ENCODE measurements around the gene DLGAP4. TPM values are rescaled to one million over a fixed set of nuclear protein-coding genes. Genes with fewer than 3 reads are reported as not detected.

DLGAP4 gene
- total and polyA plus RNA-seq, 2 donors: 7.7 to 28.2 TPM

DNA sequence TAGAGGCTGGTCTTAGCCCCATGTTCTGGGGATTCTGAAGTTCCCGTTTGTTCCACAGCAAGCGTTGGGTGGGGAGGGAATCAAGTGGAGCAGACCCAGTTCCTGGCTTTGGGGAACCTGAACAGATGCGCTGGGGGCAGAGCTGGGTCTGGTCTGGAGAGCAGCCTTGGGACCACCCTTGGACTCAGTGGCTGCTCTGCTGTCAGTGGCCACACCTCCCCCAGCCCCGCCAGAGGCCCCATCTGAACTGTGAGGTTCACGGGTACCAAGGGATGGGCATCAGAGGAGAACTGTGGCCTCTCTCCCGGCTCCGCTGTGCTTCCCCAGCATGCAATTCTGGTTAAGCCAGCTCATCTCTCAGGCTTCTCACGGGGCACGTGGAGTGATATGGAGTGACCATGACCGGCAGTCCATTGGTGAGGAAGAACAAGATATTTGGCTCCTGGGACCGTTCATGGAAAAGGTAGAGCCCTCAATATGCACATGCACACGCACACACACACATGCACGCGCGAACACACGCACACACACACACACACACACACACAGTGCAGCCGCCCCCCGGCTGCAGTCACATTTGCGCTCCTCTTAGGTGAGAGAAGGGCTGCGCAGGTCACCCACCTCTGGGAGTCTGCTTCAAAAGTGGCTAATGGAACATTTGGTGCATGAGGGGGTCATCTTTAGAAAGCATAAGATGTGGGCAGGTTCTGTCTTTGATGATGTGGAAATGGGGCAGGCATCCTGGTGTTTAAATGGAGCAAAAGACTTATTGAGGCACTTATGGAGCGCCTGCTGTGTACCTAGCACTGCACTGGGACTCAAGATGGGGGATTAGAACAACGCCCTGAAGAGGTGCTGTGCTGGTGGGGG lies 6.0 kb downstream of the DLGAP4 start:
- WGBS: 85% methylated on average over 22 of the region's 22 CpGs

DNA sequence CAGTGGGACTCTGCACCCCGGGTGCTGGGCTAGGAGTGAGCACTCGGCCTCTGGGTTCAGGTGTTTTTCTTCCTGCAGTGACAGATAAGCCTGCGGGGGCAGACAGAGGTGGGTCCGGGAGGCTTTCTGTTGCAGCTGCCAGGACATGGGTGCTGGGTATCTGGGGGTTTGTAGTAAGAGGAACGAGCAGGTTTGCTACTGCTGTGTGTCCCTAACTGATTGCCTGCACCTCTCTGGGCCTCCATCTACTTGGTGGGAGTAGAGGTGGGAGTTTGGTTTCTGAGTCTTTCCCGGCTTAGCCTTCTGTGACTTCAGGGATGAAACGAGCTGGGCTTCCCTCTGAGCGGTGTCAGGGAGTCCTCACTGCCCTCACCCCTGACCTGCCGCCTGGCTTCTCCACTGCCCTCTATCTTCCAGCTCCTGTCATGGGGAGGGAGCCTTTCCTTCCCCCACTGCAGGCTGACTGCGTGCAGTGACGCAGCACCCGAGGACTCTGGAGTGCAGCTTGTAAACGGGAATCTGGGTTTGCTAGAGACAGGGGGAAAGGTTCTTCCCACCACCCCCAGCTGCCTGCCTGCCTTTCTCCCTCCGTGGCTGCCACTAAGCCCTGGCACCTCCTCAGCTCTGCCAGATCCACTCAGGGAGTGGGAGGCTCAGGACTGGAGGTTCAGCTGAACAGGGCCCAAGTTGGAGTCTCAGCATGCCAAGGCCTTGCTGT lies 6.7 kb downstream of the DLGAP4 start:
- peaks cover 14 to 55% of the 10 kb centered on the region in 2 donors for H3K27me3 ChIP-seq (ENCODE audit: control insufficient read depth in 2 of 2, insufficient read depth in 1 of 2, low read length in 1 of 2)
- no peak overlapping the region for H3K4me3 ChIP-seq (ENCODE audit: low read length in 2 of 2)
- WGBS: 56% methylated on average over 14 of the region's 14 CpGs
- DNase-seq (ENCODE audit: low read depth in 6 of 9, low spot score in 9 of 9): no peak
- no peaks in the 10 kb centered on the region for H3K4me1 ChIP-seq (ENCODE audit: control insufficient read depth in 2 of 2, insufficient read depth in 2 of 2, low read length in 2 of 2)
- no peak overlapping the region for H3K27ac ChIP-seq (ENCODE audit: low read depth in 1 of 2, low read length in 1 of 2)
- no peaks in the 10 kb centered on the region for H3K9me3 ChIP-seq (ENCODE audit: control insufficient read depth in 2 of 2, insufficient read depth in 1 of 2, low read length in 1 of 2)
- H3K36me3 ChIP-seq (ENCODE audit: control insufficient read depth in 2 of 2, insufficient read depth in 2 of 2, low read length in 1 of 2): no peaks in the 10 kb centered on the region

More for the DNA sequence above, 6.0 kb downstream of the DLGAP4 start:
- DNase-seq (ENCODE audit: low read depth in 6 of 9, low spot score in 9 of 9): no peak
- Histone ChIP-seq H3K36me3 (ENCODE audit: control insufficient read depth in 2 of 2, insufficient read depth in 2 of 2, low read length in 1 of 2) (no peaks in the 10 kb centered on the region), H3K27me3 (ENCODE audit: control insufficient read depth in 2 of 2, insufficient read depth in 1 of 2, low read length in 1 of 2) (peaks cover 20 to 63% of the 10 kb centered on the region in 2 donors), H3K4me1 (ENCODE audit: control insufficient read depth in 2 of 2, insufficient read depth in 2 of 2, low read length in 2 of 2) (no peaks in the 10 kb centered on the region), H3K9me3 (ENCODE audit: control insufficient read depth in 2 of 2, insufficient read depth in 1 of 2, low read length in 1 of 2) (no peaks in the 10 kb centered on the region), H3K4me3 (ENCODE audit: low read length in 2 of 2) (no peak overlapping the region), H3K27ac (ENCODE audit: low read depth in 1 of 2, low read length in 1 of 2) (no peak overlapping the region)

GRCh38 chr20:36313476-36313875 lies 7.3 kb downstream of the DLGAP4 start:
- Histone ChIP-seq H3K36me3 (ENCODE audit: control insufficient read depth in 2 of 2, insufficient read depth in 2 of 2, low read length in 1 of 2) (no peaks in the 10 kb centered on the region), H3K4me1 (ENCODE audit: control insufficient read depth in 2 of 2, insufficient read depth in 2 of 2, low read length in 2 of 2) (no peaks in the 10 kb centered on the region), H3K27ac (ENCODE audit: low read depth in 1 of 2, low read length in 1 of 2) (no peak overlapping the region), H3K9me3 (ENCODE audit: control insufficient read depth in 2 of 2, insufficient read depth in 1 of 2, low read length in 1 of 2) (no peaks in the 10 kb centered on the region), H3K4me3 (ENCODE audit: low read length in 2 of 2) (no peak overlapping the region), H3K27me3 (ENCODE audit: control insufficient read depth in 2 of 2, insufficient read depth in 1 of 2, low read length in 1 of 2) (peaks cover 9 to 49% of the 10 kb centered on the region in 2 donors)
- DNase-seq (ENCODE audit: low read depth in 6 of 9, low spot score in 9 of 9): no peak
- 90% methylated on average over 3 of the region's 3 CpGs for WGBS

GRCh38 chr20:36313926-36314325 lies 7.8 kb downstream of the DLGAP4 start:
- H3K4me3 ChIP-seq (ENCODE audit: low read length in 2 of 2): no peak overlapping the region
- H3K27ac ChIP-seq (ENCODE audit: low read depth in 1 of 2, low read length in 1 of 2): no peak overlapping the region
- H3K36me3 ChIP-seq (ENCODE audit: control insufficient read depth in 2 of 2, insufficient read depth in 2 of 2, low read length in 1 of 2): no peaks in the 10 kb centered on the region
- H3K4me1 ChIP-seq (ENCODE audit: control insufficient read depth in 2 of 2, insufficient read depth in 2 of 2, low read length in 2 of 2): no peaks in the 10 kb centered on the region
- WGBS: 84% methylated on average over 11 of the region's 11 CpGs
- H3K9me3 ChIP-seq (ENCODE audit: control insufficient read depth in 2 of 2, insufficient read depth in 1 of 2, low read length in 1 of 2): no peaks in the 10 kb centered on the region
- peaks cover 7 to 45% of the 10 kb centered on the region in 2 donors for H3K27me3 ChIP-seq (ENCODE audit: control insufficient read depth in 2 of 2, insufficient read depth in 1 of 2, low read length in 1 of 2)
- no peak for DNase-seq (ENCODE audit: low read depth in 6 of 9, low spot score in 9 of 9)

GRCh38 chr20:36314734-36315544 lies 8.8 kb downstream of the DLGAP4 start:
- Histone ChIP-seq H3K4me1 (ENCODE audit: control insufficient read depth in 2 of 2, insufficient read depth in 2 of 2, low read length in 2 of 2) (no peaks in the 10 kb centered on the region), H3K9me3 (ENCODE audit: control insufficient read depth in 2 of 2, insufficient read depth in 1 of 2, low read length in 1 of 2) (no peaks in the 10 kb centered on the region), H3K27ac (ENCODE audit: low read depth in 1 of 2, low read length in 1 of 2) (no peak overlapping the region), H3K27me3 (ENCODE audit: control insufficient read depth in 2 of 2, insufficient read depth in 1 of 2, low read length in 1 of 2) (peaks cover 0 to 37% of the 10 kb centered on the region in 2 donors), H3K4me3 (ENCODE audit: low read length in 2 of 2) (no peak overlapping the region), H3K36me3 (ENCODE audit: control insufficient read depth in 2 of 2, insufficient read depth in 2 of 2, low read length in 1 of 2) (no peaks in the 10 kb centered on the region)
- 63% methylated on average over 11 of the region's 12 CpGs for WGBS
- no peak for DNase-seq (ENCODE audit: low read depth in 6 of 9, low spot score in 9 of 9)

GRCh38 chr20:36315545-36316351 lies 9.6 kb downstream of the DLGAP4 start:
- H3K27ac ChIP-seq (ENCODE audit: low read depth in 1 of 2, low read length in 1 of 2): no peak overlapping the region
- no peak overlapping the region for H3K4me3 ChIP-seq (ENCODE audit: low read length in 2 of 2)
- no peak for DNase-seq (ENCODE audit: low read depth in 6 of 9, low spot score in 9 of 9)
- H3K4me1 ChIP-seq (ENCODE audit: control insufficient read depth in 2 of 2, insufficient read depth in 2 of 2, low read length in 2 of 2): no peaks in the 10 kb centered on the region
- no peaks in the 10 kb centered on the region for H3K36me3 ChIP-seq (ENCODE audit: control insufficient read depth in 2 of 2, insufficient read depth in 2 of 2, low read length in 1 of 2)
- no peaks in the 10 kb centered on the region for H3K9me3 ChIP-seq (ENCODE audit: control insufficient read depth in 2 of 2, insufficient read depth in 1 of 2, low read length in 1 of 2)
- H3K27me3 ChIP-seq (ENCODE audit: control insufficient read depth in 2 of 2, insufficient read depth in 1 of 2, low read length in 1 of 2): peaks cover 0 to 30% of the 10 kb centered on the region in 2 donors
- WGBS: 73% methylated on average over 11 of the region's 11 CpGs

DNA sequence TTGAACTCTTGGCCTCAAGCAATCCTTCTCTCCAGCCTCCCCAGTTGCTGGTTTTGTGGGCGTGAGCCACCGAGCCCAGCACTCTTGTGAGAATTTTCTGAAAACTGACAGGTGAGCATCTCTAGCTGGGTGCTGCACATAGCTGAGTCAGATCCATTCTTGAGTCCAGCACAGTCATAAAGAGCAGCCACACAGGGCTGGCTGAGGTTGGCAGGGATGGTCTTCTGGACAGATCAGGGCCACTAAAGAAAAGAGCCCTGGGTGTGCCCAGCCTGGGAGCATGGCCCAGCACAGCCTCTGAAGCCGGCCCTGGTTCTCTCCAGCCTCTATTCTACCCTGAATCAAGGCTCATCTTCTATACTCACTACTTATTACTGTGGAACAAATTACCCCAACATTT lies 11.5 kb downstream of the DLGAP4 start:
- no peak overlapping the region for H3K4me3 ChIP-seq (ENCODE audit: low read length in 2 of 2)
- WGBS: 90% methylated on average over 3 of the region's 3 CpGs

DNA sequence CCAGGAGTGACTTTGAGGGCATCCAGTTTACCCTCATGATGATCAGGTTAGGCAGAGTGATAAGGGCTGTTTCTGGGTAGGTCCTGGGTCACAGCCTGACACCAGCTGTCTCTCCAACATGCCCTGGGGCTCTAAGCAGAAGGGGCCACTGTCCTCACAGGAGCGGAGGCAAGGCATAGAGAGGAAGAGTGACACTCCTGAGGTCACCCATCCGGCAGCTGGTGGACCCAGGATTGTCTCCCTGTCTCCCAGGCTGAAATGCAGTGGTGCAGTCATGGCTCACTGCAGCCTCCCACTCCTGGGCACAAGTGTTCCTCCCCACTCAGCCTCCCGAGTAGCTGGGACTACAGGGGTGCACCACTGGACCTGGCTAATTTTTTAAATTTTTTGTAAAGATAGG lies 12.0 kb downstream of the DLGAP4 start:
- Histone ChIP-seq H3K9me3 (ENCODE audit: control insufficient read depth in 2 of 2, insufficient read depth in 1 of 2, low read length in 1 of 2) (no peaks in the 10 kb centered on the region), H3K27me3 (ENCODE audit: control insufficient read depth in 2 of 2, insufficient read depth in 1 of 2, low read length in 1 of 2) (peaks cover 0 to 9% of the 10 kb centered on the region in 2 donors), H3K27ac (ENCODE audit: low read depth in 1 of 2, low read length in 1 of 2) (no peak overlapping the region), H3K4me3 (ENCODE audit: low read length in 2 of 2) (no peak overlapping the region), H3K36me3 (ENCODE audit: control insufficient read depth in 2 of 2, insufficient read depth in 2 of 2, low read length in 1 of 2) (no peaks in the 10 kb centered on the region), H3K4me1 (ENCODE audit: control insufficient read depth in 2 of 2, insufficient read depth in 2 of 2, low read length in 2 of 2) (no peaks in the 10 kb centered on the region)
- DNase-seq (ENCODE audit: low read depth in 6 of 9, low spot score in 9 of 9): no peak
- 81% methylated on average over 3 of the region's 3 CpGs for WGBS

More for the DNA sequence above, 11.5 kb downstream of the DLGAP4 start:
- H3K27ac ChIP-seq (ENCODE audit: low read depth in 1 of 2, low read length in 1 of 2): no peak overlapping the region
- H3K36me3 ChIP-seq (ENCODE audit: control insufficient read depth in 2 of 2, insufficient read depth in 2 of 2, low read length in 1 of 2): no peaks in the 10 kb centered on the region
- DNase-seq (ENCODE audit: low read depth in 6 of 9, low spot score in 9 of 9): no peak
- peaks cover 0 to 14% of the 10 kb centered on the region in 2 donors for H3K27me3 ChIP-seq (ENCODE audit: control insufficient read depth in 2 of 2, insufficient read depth in 1 of 2, low read length in 1 of 2)
- H3K9me3 ChIP-seq (ENCODE audit: control insufficient read depth in 2 of 2, insufficient read depth in 1 of 2, low read length in 1 of 2): no peaks in the 10 kb centered on the region
- H3K4me1 ChIP-seq (ENCODE audit: control insufficient read depth in 2 of 2, insufficient read depth in 2 of 2, low read length in 2 of 2): no peaks in the 10 kb centered on the region

Measured in thymus (tissue), 11 donors.